Loucy (cell line): Measurements from ENCODE around the gene SMIM35.

Experiments used
- EZH2phosphoT487 ChIP-seq: fragments of 200-600 bp; IDR thresholded peaks from 2 replicates; pipeline ENCODE4 v1.6.1; 2018; ENCODE audit warnings: antibody characterized with exemption, mild to moderate bottlenecking, moderate library complexity, borderline replicate concordance
- TF ChIP-seq, protein P1 (sequence below): fragments of 200-600 bp; sonication (generic); conservative IDR thresholded peaks from 2 replicates; pipeline ENCODE4 v1.5.1; 2014; ENCODE audit warnings: mild to moderate bottlenecking, antibody characterized with exemption, low read length

DNA sequence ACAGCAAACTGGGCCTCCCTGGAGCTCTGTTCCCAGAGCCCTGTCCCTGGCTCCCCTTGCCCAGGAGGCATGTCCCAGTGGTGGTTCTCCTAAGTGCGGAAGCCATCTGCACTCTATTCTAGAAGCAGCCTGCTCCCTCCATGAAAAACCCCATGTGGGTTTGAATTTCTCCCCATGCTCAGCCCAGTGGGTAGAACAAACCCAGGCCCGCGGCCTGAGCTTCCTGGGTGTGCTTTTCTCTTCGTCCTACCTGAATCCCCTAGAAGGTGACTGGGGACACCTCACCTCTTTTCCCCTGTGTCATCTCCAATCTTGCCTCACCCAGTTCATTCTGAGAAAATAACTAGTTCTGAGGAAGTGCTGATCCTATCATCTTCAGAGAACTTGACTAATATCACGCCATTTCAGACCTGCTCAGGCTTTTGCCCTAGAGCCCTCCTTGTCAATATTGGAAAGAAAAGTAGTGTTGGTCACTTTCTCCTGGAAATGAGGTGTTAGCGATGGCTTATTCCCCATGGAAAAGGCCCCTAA is 84.7 kb downstream of the SMIM35 start:
- TF ChIP-seq, protein P1, sequence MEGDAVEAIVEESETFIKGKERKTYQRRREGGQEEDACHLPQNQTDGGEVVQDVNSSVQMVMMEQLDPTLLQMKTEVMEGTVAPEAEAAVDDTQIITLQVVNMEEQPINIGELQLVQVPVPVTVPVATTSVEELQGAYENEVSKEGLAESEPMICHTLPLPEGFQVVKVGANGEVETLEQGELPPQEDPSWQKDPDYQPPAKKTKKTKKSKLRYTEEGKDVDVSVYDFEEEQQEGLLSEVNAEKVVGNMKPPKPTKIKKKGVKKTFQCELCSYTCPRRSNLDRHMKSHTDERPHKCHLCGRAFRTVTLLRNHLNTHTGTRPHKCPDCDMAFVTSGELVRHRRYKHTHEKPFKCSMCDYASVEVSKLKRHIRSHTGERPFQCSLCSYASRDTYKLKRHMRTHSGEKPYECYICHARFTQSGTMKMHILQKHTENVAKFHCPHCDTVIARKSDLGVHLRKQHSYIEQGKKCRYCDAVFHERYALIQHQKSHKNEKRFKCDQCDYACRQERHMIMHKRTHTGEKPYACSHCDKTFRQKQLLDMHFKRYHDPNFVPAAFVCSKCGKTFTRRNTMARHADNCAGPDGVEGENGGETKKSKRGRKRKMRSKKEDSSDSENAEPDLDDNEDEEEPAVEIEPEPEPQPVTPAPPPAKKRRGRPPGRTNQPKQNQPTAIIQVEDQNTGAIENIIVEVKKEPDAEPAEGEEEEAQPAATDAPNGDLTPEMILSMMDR: no peak
- TF ChIP-seq EZH2phosphoT487: no peak
